Ishikawa (cell line): ENCODE measurements around the gene KRTAP10-3.

Experiments
- CREB1 ChIP-seq: IDR thresholded peaks from 2 replicates; pipeline ENCODE4 v1.6.1; 2012; ENCODE audit warnings: low read depth
- EGR1 ChIP-seq: IDR thresholded peaks from 2 replicates; pipeline ENCODE4 v1.6.1; 2012
- EP300 ChIP-seq: IDR thresholded peaks from 2 replicates; pipeline ENCODE4 v1.6.1; 2012; ENCODE audit warnings: borderline replicate concordance
- FOXM1 ChIP-seq: IDR thresholded peaks from 2 replicates; pipeline ENCODE4 v1.6.1; 2012; ENCODE audit warnings: low read depth, borderline replicate concordance
- RAD21 ChIP-seq: IDR thresholded peaks from 2 replicates; pipeline ENCODE4 v1.6.1; 2012; ENCODE audit warnings: low read depth
- TAF1 ChIP-seq: IDR thresholded peaks from 2 replicates; pipeline ENCODE4 v1.6.1; 2012; ENCODE audit warnings: low read depth, mild to moderate bottlenecking
- TCF12 ChIP-seq: IDR thresholded peaks from 2 replicates; pipeline ENCODE4 v1.6.1; 2012; ENCODE audit warnings: low read depth
- TEAD4 ChIP-seq: IDR thresholded peaks from 2 replicates; pipeline ENCODE4 v1.6.1; 2012
- YY1 ChIP-seq: IDR thresholded peaks from 2 replicates; pipeline ENCODE4 v1.6.1; 2012; ENCODE audit warnings: low read depth
- ZBTB7A ChIP-seq: IDR thresholded peaks from 2 replicates; pipeline ENCODE4 v1.6.1; 2012; ENCODE audit warnings: low read depth
- TF ChIP-seq, protein P1 (sequence below): IDR thresholded peaks from 2 replicates; pipeline ENCODE4 v1.6.1; 2012; ENCODE audit warnings: low read depth, mild to moderate bottlenecking

DNA sequence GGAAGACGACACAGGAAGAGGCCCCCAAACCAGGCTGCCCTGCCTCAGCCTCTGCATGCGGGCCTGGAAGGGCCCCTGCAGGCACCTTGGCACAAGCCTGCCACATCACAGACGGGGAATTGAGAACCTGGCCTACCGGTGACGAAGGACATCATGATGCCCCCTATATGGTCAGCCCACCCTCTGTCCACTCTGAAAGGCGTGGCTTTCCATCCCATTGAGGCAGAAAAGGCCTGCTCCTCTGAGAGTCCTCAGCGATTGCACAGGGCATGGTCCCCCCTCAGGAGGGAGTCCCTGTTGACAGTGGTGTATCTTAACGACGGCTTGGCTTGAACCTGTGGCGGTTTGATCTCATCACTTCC is 30.0 kb downstream of the KRTAP10-3 start:
- TF ChIP-seq TCF12 (no peak), TEAD4 (no peak), RAD21 (no peak), EP300 (no peak), TAF1 (no peak), CREB1 (no peak), EGR1 (no peak), YY1 (no peak), ZBTB7A (no peak), FOXM1 (no peak)
- TF ChIP-seq, protein P1, sequence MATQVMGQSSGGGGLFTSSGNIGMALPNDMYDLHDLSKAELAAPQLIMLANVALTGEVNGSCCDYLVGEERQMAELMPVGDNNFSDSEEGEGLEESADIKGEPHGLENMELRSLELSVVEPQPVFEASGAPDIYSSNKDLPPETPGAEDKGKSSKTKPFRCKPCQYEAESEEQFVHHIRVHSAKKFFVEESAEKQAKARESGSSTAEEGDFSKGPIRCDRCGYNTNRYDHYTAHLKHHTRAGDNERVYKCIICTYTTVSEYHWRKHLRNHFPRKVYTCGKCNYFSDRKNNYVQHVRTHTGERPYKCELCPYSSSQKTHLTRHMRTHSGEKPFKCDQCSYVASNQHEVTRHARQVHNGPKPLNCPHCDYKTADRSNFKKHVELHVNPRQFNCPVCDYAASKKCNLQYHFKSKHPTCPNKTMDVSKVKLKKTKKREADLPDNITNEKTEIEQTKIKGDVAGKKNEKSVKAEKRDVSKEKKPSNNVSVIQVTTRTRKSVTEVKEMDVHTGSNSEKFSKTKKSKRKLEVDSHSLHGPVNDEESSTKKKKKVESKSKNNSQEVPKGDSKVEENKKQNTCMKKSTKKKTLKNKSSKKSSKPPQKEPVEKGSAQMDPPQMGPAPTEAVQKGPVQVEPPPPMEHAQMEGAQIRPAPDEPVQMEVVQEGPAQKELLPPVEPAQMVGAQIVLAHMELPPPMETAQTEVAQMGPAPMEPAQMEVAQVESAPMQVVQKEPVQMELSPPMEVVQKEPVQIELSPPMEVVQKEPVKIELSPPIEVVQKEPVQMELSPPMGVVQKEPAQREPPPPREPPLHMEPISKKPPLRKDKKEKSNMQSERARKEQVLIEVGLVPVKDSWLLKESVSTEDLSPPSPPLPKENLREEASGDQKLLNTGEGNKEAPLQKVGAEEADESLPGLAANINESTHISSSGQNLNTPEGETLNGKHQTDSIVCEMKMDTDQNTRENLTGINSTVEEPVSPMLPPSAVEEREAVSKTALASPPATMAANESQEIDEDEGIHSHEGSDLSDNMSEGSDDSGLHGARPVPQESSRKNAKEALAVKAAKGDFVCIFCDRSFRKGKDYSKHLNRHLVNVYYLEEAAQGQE = no peak
